H1 (cell line): ENCODE measurements around the gene IL32. TPM values are rescaled to one million over a fixed set of nuclear protein-coding genes. Genes with fewer than 3 reads are reported as not detected.
"Not testable (repeated sequence)": the region's sequence is repeated elsewhere in the genome, so short reads cannot be mapped to it uniquely, and the experiment has no call there.

Experiments
- CTCF ChIA-PET: fragments of 300-600 bp; sonication (Branson Sonifier 250); formaldehyde crosslinking; loops from one replicate; lab custom pipeline; 2021; ENCODE audit not compliant: partially characterized antibody; lab: Charles Lee
- POLR2A ChIA-PET: fragments of 300-600 bp; sonication (Branson Sonifier 250); formaldehyde crosslinking; loops from one replicate; lab custom pipeline; 2021; ENCODE audit warnings: inconsistent platforms; ENCODE audit not compliant: partially characterized antibody; lab: Charles Lee
- DNase-seq, 2 experiments: peaks; one replicate each; pipeline versions ENCODE4 v3.0.0 to v3.0.0-alpha.2; 2010 to 2022; ENCODE audit warnings: low spot score in 2 of 2, low read depth in 1 of 2, mixed read lengths in 1 of 2
- FAIRE-seq: peaks from 2 replicates; lab custom pipeline; 2011; peaks lifted over from hg19 to GRCh38; lab: Jason Lieb, UNC
- H2AFZ ChIP-seq: 2 replicates; pipeline ENCODE4 v1.8.1; 2012; ENCODE audit warnings: low read length, inconsistent platforms
- H2AK5ac ChIP-seq: 2 replicates; pipeline ENCODE4 v1.6.1; 2013; ENCODE audit warnings: low read depth, low read length
- H2BK120ac ChIP-seq: replicated peaks from 2 replicates; pipeline ENCODE3; 2013; ENCODE audit warnings: low read depth, low read length, inconsistent platforms
- H2BK12ac ChIP-seq: 2 replicates; pipeline ENCODE4 v1.6.1; 2013; ENCODE audit warnings: low read depth, low read length
- H2BK15ac ChIP-seq: 2 replicates; pipeline ENCODE4 v1.6.1; 2013; ENCODE audit warnings: low read length
- H2BK20ac ChIP-seq: 2 replicates; pipeline ENCODE4 v1.6.1; 2013; ENCODE audit warnings: low read length
- H2BK5ac ChIP-seq: 2 replicates; pipeline ENCODE4 v1.6.1; 2013; ENCODE audit warnings: low read depth, low read length
- H3K14ac ChIP-seq: 2 replicates; pipeline ENCODE4 v1.6.1; 2013; ENCODE audit warnings: inconsistent platforms; ENCODE audit not compliant: insufficient read length
- H3K18ac ChIP-seq: 2 replicates; pipeline ENCODE4 v1.6.1; 2013; ENCODE audit warnings: low read length; ENCODE audit errors: extremely low read depth
- H3K23ac ChIP-seq: 2 replicates; pipeline ENCODE4 v1.6.1; 2013; ENCODE audit warnings: inconsistent platforms; ENCODE audit not compliant: insufficient read length
- H3K23me2 ChIP-seq: 2 replicates; pipeline ENCODE4 v1.6.1; 2013; ENCODE audit warnings: low read depth, low read length
- H3K27ac ChIP-seq: 2 replicates; pipeline ENCODE4 v1.6.1; 2011; ENCODE audit warnings: low read depth, low read length, inconsistent platforms
- H3K27me3 ChIP-seq, 4 experiments: replicated peaks in 1 of 4; 1 replicate in 1 of 4; 2 replicates in 3 of 4; pipeline versions ENCODE4 v1.6.1 to v1.8.1; 2011 to 2013; ENCODE audit warnings: low read length in 3 of 4, mild to moderate bottlenecking in 3 of 4, inconsistent platforms in 2 of 4, mixed read lengths in 2 of 4, moderate library complexity in 1 of 4; ENCODE audit not compliant: control insufficient read depth in 3 of 4, insufficient read depth in 3 of 4; ENCODE audit errors: extremely low read depth in 1 of 4
- H3K36me3 ChIP-seq, 4 experiments: 2 replicates each; pipeline versions ENCODE4 v1.6.1 to v1.8.1; 2011 to 2013; ENCODE audit warnings: mild to moderate bottlenecking in 4 of 4, low read length in 3 of 4, moderate library complexity in 2 of 4, control low read depth in 1 of 4, inconsistent platforms in 1 of 4; ENCODE audit not compliant: insufficient read depth in 4 of 4, control insufficient read depth in 2 of 4
- H3K4ac ChIP-seq: replicated peaks from 2 replicates; pipeline ENCODE3; 2013; ENCODE audit warnings: low read length, low read depth, mixed read lengths, inconsistent platforms; ENCODE audit not compliant: insufficient read length
- H3K4me1 ChIP-seq, 4 experiments: replicated peaks in 1 of 4; 1 replicate in 1 of 4; 2 replicates in 3 of 4; pipeline versions ENCODE4 v1.6.1 to v1.8.1; 2011 to 2013; ENCODE audit warnings: low read length in 3 of 4, inconsistent platforms in 2 of 4, mixed read lengths in 1 of 4; ENCODE audit not compliant: insufficient read depth in 4 of 4, control insufficient read depth in 3 of 4
- H3K4me2 ChIP-seq, 2 experiments: 2 replicates each; pipeline versions ENCODE4 v1.6.1 to v1.8.1; 2011 to 2013; ENCODE audit warnings: low read depth in 2 of 2, low read length in 2 of 2, control low read depth in 1 of 2, inconsistent platforms in 1 of 2, mild to moderate bottlenecking in 1 of 2; ENCODE audit not compliant: insufficient read depth in 1 of 2
- H3K4me3 ChIP-seq, 4 experiments: fragments of 200-600, 300-600 bp in 1 of 4; sonication (generic), shearing (Covaris generic), sonication (Bioruptor Twin) in 1 of 4; 2 replicates each; pipeline versions ENCODE4 v1.5.1 to v1.8.1; 2011 to 2016; ENCODE audit warnings: low read length in 4 of 4, low read depth in 3 of 4, control low read depth in 2 of 4, inconsistent platforms in 2 of 4, mild to moderate bottlenecking in 2 of 4, mixed read lengths in 1 of 4, moderate library complexity in 1 of 4; ENCODE audit not compliant: insufficient read depth in 2 of 4; ENCODE audit errors: extremely low read depth in 1 of 4
- H3K56ac ChIP-seq: replicated peaks from 2 replicates; pipeline ENCODE3; 2013; ENCODE audit warnings: low read depth, mild to moderate bottlenecking, mixed read lengths, low read length, inconsistent platforms; ENCODE audit not compliant: insufficient read length
- H3K79me1 ChIP-seq: 2 replicates; pipeline ENCODE4 v1.6.1; 2013; ENCODE audit warnings: low read depth, low read length, control low read depth
- H3K79me2 ChIP-seq, 2 experiments: 2 replicates each; pipeline versions ENCODE4 v1.6.1 to v1.8.1; 2012 to 2013; ENCODE audit warnings: low read length in 2 of 2, mild to moderate bottlenecking in 2 of 2, inconsistent platforms in 1 of 2; ENCODE audit not compliant: insufficient read depth in 2 of 2, control insufficient read depth in 1 of 2
- H3K9ac ChIP-seq, 4 experiments: replicated peaks in 1 of 4; 1 replicate in 1 of 4; 2 replicates in 3 of 4; pipeline versions ENCODE4 v1.6.1 to v1.8.1; 2011 to 2013; ENCODE audit warnings: low read depth in 3 of 4, low read length in 3 of 4, control low read depth in 2 of 4, mild to moderate bottlenecking in 2 of 4, moderate library complexity in 2 of 4, inconsistent platforms in 1 of 4; ENCODE audit errors: extremely low read depth in 1 of 4
- H3K9me3 ChIP-seq, 2 experiments: 2 replicates each; pipeline versions ENCODE4 v1.6.1 to v1.8.1; 2012 to 2013; ENCODE audit warnings: mild to moderate bottlenecking in 2 of 2, moderate library complexity in 2 of 2, control low read depth in 1 of 2, inconsistent platforms in 1 of 2, low read depth in 1 of 2, low read length in 1 of 2, mixed read lengths in 1 of 2; ENCODE audit not compliant: insufficient read depth in 2 of 2
- H4K20me1 ChIP-seq, 2 experiments: replicated peaks in 1 of 2; 2 replicates each; pipeline versions ENCODE3 to v1.8.1; 2011 to 2013; ENCODE audit warnings: inconsistent platforms in 2 of 2, low read length in 2 of 2, mild to moderate bottlenecking in 1 of 2; ENCODE audit not compliant: insufficient read depth in 2 of 2, control insufficient read depth in 1 of 2
- H4K5ac ChIP-seq: 2 replicates; pipeline ENCODE4 v1.6.1; 2013; ENCODE audit warnings: low read length, low read depth, mixed read lengths, inconsistent platforms; ENCODE audit not compliant: insufficient read length
- H4K8ac ChIP-seq: 2 replicates; pipeline ENCODE4 v1.8.0; 2013; ENCODE audit warnings: mild to moderate bottlenecking, moderate library complexity, low read length, inconsistent platforms; ENCODE audit not compliant: insufficient read depth; ENCODE audit errors: extremely low read depth
- H4K91ac ChIP-seq: replicated peaks from 2 replicates; pipeline ENCODE3; 2013; ENCODE audit warnings: low read length, mixed read lengths, inconsistent platforms; ENCODE audit not compliant: insufficient read length
- WGBS, 2 experiments: shearing (Covaris generic) in 1 of 2; methylation state at CpG; one replicate each; pipeline versions ENCODE4 v1.1.6 to v1.1.7; 2013 to 2015; ENCODE audit warnings: low lambda C conversion rate in 2 of 2, mixed read lengths in 2 of 2, inconsistent platforms in 1 of 2, low coverage in 1 of 2, missing lambda C conversion rate in 1 of 2; ENCODE audit not compliant: insufficient replicate concordance in 2 of 2, insufficient coverage in 1 of 2, insufficient read length in 1 of 2; ENCODE audit errors: extremely low coverage in 1 of 2, missing lambda C conversion rate in 1 of 2; 5-methylcytosine and 5-hydroxymethylcytosine counted together
- polyA plus RNA-seq, 7 experiments: library from polyadenylated mRNA; depleted of rRNA in 3 of 7; stranded (reverse) in 5 of 7; unstranded in 2 of 7; fragments of >200 nt in 5 of 7; fragments of 200-250 nt in 2 of 7; gene quantifications; 1 replicate in 5 of 7; 2 replicates in 1 of 7; 4 replicates in 1 of 7; pipeline versions ENCODE4 v1.2.1 to v1.2.3, GENCODE V29; 2011 to 2013; ENCODE audit warnings: missing spikeins in 2 of 7, mixed read lengths in 2 of 7
- total RNA-seq: library from RNA; stranded (reverse); fragmentation: NEBNext Ultra II Directional; extraction: Animal tissue kit (Norgen Biotek cat#: 25700); gene quantifications from 2 replicates; pipeline ENCODE4 v1.2.1, GENCODE V29; 2021

IL32 gene
- total and polyA plus RNA-seq, 2 of the 8 experiments (the other 6 are each of a cell fraction or from before 2014, with no cell fraction given) = 2.7 to 5.0 TPM

GRCh38 chr16:3072148-3072547 is 6.7 kb downstream of the IL32 start:
- H2BK120ac ChIP-seq, H3K9ac ChIP-seq, H3K23me2 ChIP-seq, H3K4me2 ChIP-seq, FAIRE-seq, H3K36me3 ChIP-seq, H4K91ac ChIP-seq, H3K18ac ChIP-seq, H2AFZ ChIP-seq, H3K4me3 ChIP-seq, H4K8ac ChIP-seq, H3K23ac ChIP-seq, H3K27me3 ChIP-seq, H2AK5ac ChIP-seq, DNase-seq, H2BK5ac ChIP-seq, H3K27ac ChIP-seq, H2BK15ac ChIP-seq, H3K14ac ChIP-seq, H2BK20ac ChIP-seq, H4K5ac ChIP-seq, H3K4ac ChIP-seq, H3K79me2 ChIP-seq, H3K56ac ChIP-seq, H3K9me3 ChIP-seq, H3K4me1 ChIP-seq, H3K79me1 ChIP-seq, H4K20me1 ChIP-seq, H2BK12ac ChIP-seq: not testable (repeated sequence)
- POLR2A ChIA-PET = interaction anchor here (1.2 kb wide), 2 partner anchors 8 to 15 kb away, joined by 3 read pairs; no protein-coding TSS in a partner anchor
- WGBS, 2 experiments = 96% methylated on average over 3 of the region's 4 CpGs; no CpG with 5 or more reads in 1 of the 2 experiments
- CTCF ChIA-PET = interaction anchor here (2.0 kb wide), 2 partner anchors 14 to 33 kb away, joined by 5 to 9 read pairs; no protein-coding TSS in a partner anchor
